ENCODE data around the gene FOCAD.

DNA sequence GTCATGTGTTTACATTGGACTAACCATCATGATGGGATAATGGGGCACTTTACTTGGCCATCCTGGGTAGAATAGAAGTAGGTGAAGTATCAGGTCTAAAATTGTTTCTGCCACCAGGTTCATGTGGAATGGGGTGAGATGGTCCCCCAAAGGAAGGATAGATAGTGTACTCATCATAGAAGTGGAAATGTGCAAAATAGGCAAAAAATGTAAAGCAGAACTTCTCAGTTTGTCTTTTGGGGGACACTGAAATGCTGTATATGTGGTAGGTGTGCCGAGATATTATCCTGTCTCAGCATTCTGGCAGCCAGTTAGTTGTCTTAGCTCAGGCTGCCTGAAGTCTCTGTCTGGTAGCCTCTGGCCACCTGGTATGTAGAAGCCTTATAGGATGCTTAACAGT, 107.6 kb downstream of the FOCAD start:
- no peak for TF ChIP-seq ZFP3 (CRISPR knock-in tag; IDR thresholded peaks at IDR 0.05)
- no peak for TF ChIP-seq ESRRG (CRISPR knock-in tag; IDR thresholded peaks at IDR 0.05)
- no peak for TF ChIP-seq ZNF565 (CRISPR knock-in tag; conservative IDR thresholded peaks at IDR 0.05; ENCODE audit: low read depth)
- TF ChIP-seq TCF4 (CRISPR knock-in tag; IDR thresholded peaks at IDR 0.05; ENCODE audit: borderline replicate concordance): no peak
- no peak for TF ChIP-seq ZFP30 (CRISPR knock-in tag; IDR thresholded peaks at IDR 0.05)
- TF ChIP-seq PATZ1 (CRISPR knock-in tag; IDR thresholded peaks at IDR 0.05; ENCODE audit: borderline replicate concordance): no peak
- TF ChIP-seq BACH2 (CRISPR knock-in tag; IDR thresholded peaks at IDR 0.05; ENCODE audit: borderline replicate concordance): no peak
- TF ChIP-seq, protein P1, sequence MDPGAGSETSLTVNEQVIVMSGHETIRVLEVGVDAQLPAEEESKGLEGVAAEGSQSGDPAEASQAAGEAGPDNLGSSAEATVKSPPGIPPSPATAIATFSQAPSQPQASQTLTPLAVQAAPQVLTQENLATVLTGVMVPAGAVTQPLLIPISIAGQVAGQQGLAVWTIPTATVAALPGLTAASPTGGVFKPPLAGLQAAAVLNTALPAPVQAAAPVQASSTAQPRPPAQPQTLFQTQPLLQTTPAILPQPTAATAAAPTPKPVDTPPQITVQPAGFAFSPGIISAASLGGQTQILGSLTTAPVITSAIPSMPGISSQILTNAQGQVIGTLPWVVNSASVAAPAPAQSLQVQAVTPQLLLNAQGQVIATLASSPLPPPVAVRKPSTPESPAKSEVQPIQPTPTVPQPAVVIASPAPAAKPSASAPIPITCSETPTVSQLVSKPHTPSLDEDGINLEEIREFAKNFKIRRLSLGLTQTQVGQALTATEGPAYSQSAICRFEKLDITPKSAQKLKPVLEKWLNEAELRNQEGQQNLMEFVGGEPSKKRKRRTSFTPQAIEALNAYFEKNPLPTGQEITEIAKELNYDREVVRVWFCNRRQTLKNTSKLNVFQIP (CRISPR knock-in tag; IDR thresholded peaks at IDR 0.05; ENCODE audit: borderline replicate concordance, low read depth): no peak
- TF ChIP-seq CREB5 (CRISPR knock-in tag; IDR thresholded peaks at IDR 0.05; ENCODE audit: low read depth): no peak
- TF ChIP-seq RARB (CRISPR knock-in tag; IDR thresholded peaks at IDR 0.05): no peak
- TF ChIP-seq SNAI2 (CRISPR knock-in tag; IDR thresholded peaks at IDR 0.05): no peak
- no peak for TF ChIP-seq TOX (CRISPR knock-in tag; IDR thresholded peaks at IDR 0.05; ENCODE audit: borderline replicate concordance)
- no peak for TF ChIP-seq TSHZ2 (CRISPR knock-in tag; IDR thresholded peaks at IDR 0.05)
- TF ChIP-seq OSR1 (CRISPR knock-in tag; IDR thresholded peaks at IDR 0.05): no peak

All from SK-N-SH treated with all-trans-retinoic acid at 6 μM for 48 hours (cell line).